Measurements from ENCODE around the gene STUB1. TPM values are rescaled to one million over a fixed set of nuclear protein-coding genes. Genes with fewer than 3 reads are reported as not detected.

STUB1 gene
- total RNA-seq, 1 donor from 2014 or later, result 124 TPM

DNA sequence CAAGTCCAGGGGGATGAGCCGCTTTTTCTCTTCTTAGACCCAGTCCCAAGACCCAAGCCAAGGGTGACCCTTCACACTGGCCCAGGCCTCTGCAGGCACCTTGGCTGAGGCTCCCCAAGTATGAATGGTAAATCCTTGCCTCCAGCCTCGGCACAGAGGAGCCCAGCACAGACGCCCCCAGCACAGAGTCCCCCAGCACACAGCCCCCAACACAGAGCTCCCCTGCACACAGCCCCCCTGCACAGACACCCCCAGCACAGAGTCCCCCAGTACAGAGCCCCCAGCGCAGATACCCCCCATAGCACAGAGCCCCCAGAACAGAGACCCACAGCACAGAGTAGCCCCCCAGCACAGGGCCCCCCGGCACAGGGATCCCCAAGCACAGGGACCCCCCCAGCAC, 39.6 kb upstream of the STUB1 start:
- TF ChIP-seq, protein P1, sequence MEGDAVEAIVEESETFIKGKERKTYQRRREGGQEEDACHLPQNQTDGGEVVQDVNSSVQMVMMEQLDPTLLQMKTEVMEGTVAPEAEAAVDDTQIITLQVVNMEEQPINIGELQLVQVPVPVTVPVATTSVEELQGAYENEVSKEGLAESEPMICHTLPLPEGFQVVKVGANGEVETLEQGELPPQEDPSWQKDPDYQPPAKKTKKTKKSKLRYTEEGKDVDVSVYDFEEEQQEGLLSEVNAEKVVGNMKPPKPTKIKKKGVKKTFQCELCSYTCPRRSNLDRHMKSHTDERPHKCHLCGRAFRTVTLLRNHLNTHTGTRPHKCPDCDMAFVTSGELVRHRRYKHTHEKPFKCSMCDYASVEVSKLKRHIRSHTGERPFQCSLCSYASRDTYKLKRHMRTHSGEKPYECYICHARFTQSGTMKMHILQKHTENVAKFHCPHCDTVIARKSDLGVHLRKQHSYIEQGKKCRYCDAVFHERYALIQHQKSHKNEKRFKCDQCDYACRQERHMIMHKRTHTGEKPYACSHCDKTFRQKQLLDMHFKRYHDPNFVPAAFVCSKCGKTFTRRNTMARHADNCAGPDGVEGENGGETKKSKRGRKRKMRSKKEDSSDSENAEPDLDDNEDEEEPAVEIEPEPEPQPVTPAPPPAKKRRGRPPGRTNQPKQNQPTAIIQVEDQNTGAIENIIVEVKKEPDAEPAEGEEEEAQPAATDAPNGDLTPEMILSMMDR (IDR thresholded peaks at IDR 0.05), result no peak
- no peak for TF ChIP-seq POLR2AphosphoS5 (IDR thresholded peaks at IDR 0.05; ENCODE audit: insufficient read depth in 1 of 2, low read depth in 1 of 2)
- no peak for TF ChIP-seq POLR2A (IDR thresholded peaks at IDR 0.05)

DNA sequence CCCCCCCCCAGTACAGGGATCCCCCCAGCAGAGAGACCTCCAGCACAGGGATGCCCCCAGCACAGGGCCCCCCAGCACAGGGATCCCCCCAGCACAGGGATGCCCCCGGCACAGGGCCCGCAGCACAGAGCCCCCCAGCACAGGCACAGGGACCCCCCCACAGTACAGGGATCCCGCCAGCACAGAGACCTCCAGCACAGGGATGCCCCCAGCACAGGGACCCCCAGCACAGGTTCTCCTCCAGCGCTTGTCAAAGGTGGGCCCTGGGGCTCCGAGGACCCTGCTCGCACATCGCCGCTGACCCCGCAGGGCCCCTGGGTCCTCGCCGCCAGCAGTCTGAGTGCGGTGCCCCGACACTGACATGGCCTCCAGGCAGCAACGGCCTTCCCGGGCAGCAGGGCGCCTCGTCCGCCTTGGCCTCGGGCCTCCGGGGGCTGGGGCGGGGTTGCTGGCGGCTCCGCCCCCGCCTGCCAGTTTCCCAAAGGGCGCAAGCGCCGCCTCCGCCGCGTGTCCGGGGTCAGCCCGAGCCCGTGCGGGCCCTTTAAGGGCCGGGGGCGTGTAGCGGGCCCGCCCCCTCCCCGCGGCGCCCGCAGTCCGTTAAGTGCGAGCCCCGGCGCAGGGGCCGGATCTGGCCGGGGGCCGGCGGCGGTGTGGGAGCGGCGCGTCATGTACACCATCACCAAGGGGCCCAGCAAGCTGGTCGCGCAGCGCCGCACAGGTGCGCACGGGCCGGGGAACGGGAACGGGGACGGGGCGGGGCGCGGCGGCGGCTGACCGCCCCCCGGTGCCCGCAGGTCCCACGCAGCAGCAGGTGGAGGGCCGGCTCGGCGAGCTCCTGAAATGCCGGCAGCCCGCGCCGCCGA, 38.7 kb upstream of the STUB1 start, which contains the start of gene MCRIP2:
MCRIP2 (plus strand) TSS at position 503 of the 863 bp plus-strand sequence; CDS start at position 667, 164 bp downstream.
- H3K4me3 ChIP-seq, result peak within 1 kb of the TSS; percentile 59 to 83
- no peak for DNase-seq (ENCODE audit: extremely low spot score in 2 of 2)
- no peaks in the 10 kb centered on the region for H3K9me3 ChIP-seq
- H3K4me1 ChIP-seq, result peaks cover 53% of the 10 kb centered on the region
- intact Hi-C loops (cut with DNase I), result loop anchor here (10.0 kb wide), 1 partner anchor 257 kb away; the partner anchor contains the start of gene PGAP6
- no peaks in the 10 kb centered on the region for H3K36me3 ChIP-seq
- peak within 1 kb of the TSS; percentile 80 for H3K27ac ChIP-seq
- H3K27me3 ChIP-seq, result no peaks in the 10 kb centered on the region
- TF ChIP-seq POLR2AphosphoS5 (IDR thresholded peaks at IDR 0.05; ENCODE audit: insufficient read depth in 1 of 2, low read depth in 1 of 2), result peak in 1 of 2 donors; percentile 52
- TF ChIP-seq, protein P1 (IDR thresholded peaks at IDR 0.05), result no peak
- TF ChIP-seq POLR2A (IDR thresholded peaks at IDR 0.05), result peak in 1 of 2 donors; percentile 23

More for the DNA sequence above, 39.6 kb upstream of the STUB1 start:
- Histone ChIP-seq H3K4me3 (no peak overlapping the region), H3K4me1 (peaks cover 46% of the 10 kb centered on the region), H3K36me3 (no peaks in the 10 kb centered on the region), H3K27me3 (no peaks in the 10 kb centered on the region), H3K9me3 (no peaks in the 10 kb centered on the region), H3K27ac (peak overlapping the region; percentile 80)
- no peak for DNase-seq (ENCODE audit: extremely low spot score in 2 of 2)
- intact Hi-C loops (cut with DNase I), result loop anchor here (10.0 kb wide), 1 partner anchor 256 kb away; the partner anchor contains the start of gene PGAP6

DNA sequence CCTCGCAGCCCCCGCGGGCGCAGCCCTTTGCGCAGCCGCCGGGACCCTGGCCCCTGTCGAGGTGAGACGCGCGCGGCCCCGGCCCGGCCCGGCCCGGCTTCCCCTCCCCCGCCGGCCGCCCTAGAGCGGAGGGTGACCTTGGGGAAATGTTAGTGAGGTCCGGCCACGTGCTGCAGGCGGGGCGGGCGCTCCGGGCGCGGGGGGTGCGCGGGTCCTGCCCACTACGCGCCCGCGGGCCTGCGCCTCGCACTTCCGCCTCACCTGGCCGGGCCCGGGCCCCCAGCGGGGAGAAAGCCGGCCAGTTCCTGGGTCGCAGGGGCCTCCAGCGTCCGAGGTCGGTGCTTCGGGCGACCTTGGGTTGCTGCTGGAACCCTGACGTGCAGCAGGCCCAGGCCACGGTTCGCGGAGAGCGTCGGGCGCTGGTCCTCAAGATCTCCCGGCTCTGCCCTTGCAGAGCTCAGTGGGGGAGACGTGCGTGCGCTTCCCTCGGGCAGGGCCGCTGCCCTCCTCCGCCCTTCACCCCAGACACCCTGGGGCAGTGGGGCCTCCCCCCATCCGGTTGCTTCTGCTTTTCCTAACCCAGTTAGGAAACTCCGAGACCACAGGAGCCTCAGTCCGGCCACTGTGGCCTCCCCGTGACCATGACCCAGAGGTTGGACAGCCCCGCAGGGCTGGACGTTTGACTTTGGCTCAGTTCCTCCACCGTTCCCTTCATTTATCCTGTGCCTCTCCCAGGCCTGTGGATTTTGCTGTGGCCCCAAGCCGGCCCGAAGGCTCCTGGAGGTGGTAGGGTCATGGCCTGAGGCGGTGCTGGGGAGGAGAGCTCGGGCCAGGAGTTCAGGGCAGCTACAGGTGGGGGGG, 37.8 kb upstream of the STUB1 start:
- peak overlapping the region; percentile 80 for H3K27ac ChIP-seq
- no peaks in the 10 kb centered on the region for H3K36me3 ChIP-seq
- DNase-seq (ENCODE audit: extremely low spot score in 2 of 2), result no peak
- TF ChIP-seq, protein P1 (IDR thresholded peaks at IDR 0.05), result no peak
- TF ChIP-seq POLR2AphosphoS5 (IDR thresholded peaks at IDR 0.05; ENCODE audit: insufficient read depth in 1 of 2, low read depth in 1 of 2) (peak in 1 of 2 donors; percentile 24), POLR2A (IDR thresholded peaks at IDR 0.05) (no peak)
- H3K9me3 ChIP-seq, result no peaks in the 10 kb centered on the region
- peaks cover 56% of the 10 kb centered on the region for H3K4me1 ChIP-seq
- intact Hi-C loops (cut with DNase I), result loop anchor here (10.0 kb wide), 1 partner anchor 258 kb away; the partner anchor contains the start of gene PGAP6
- H3K27me3 ChIP-seq, result no peaks in the 10 kb centered on the region
- peak overlapping the region; percentile 59 to 83 for H3K4me3 ChIP-seq

DNA sequence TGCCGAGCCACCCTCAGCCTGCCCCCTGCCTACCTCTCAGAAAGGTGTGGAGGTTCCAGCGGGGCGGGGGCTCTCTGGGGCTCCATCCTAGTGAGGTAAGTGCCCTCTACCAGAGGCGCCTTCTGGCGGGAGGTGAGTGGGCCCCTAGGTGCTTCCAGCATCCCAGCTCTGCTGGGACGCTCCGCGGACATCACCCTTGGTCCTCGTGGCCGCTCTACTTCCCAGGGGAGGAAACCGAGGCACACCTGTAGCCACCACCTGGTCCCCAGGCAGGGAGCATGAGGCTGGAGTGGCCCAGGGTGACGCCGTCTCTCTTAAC, 37.2 kb upstream of the STUB1 start:
- H3K4me3 ChIP-seq, result peak overlapping the region; percentile 59 to 83
- H3K27ac ChIP-seq, result no peak overlapping the region
- intact Hi-C loops (cut with DNase I), result loop anchor here (10.0 kb wide), 1 partner anchor 258 kb away; the partner anchor contains the start of gene PGAP6
- H3K36me3 ChIP-seq, result no peaks in the 10 kb centered on the region
- DNase-seq (ENCODE audit: extremely low spot score in 2 of 2), result no peak
- TF ChIP-seq POLR2AphosphoS5 (IDR thresholded peaks at IDR 0.05; ENCODE audit: insufficient read depth in 1 of 2, low read depth in 1 of 2) (no peak), POLR2A (IDR thresholded peaks at IDR 0.05) (no peak)
- TF ChIP-seq, protein P1 (IDR thresholded peaks at IDR 0.05), result no peak
- no peaks in the 10 kb centered on the region for H3K27me3 ChIP-seq
- peaks cover 56% of the 10 kb centered on the region for H3K4me1 ChIP-seq
- H3K9me3 ChIP-seq, result no peaks in the 10 kb centered on the region

All from vagina (tissue), 2 donors.